Suprapubic skin (tissue), 4 donors: Measurements from ENCODE around the gene RNF13. TPM values are rescaled to one million over a fixed set of nuclear protein-coding genes. Genes with fewer than 3 reads are reported as not detected.

Source experiments
- DNase-seq, 2 donors: peaks; one replicate each; pipeline ENCODE4 v3.0.0-alpha.2; 2019; ENCODE audit warnings: low spot score in 2 of 2
- H3K27ac ChIP-seq: fragments of 200-600 bp; sonication (generic); one replicate; pipeline ENCODE4 v1.5.1; 2019
- H3K27me3 ChIP-seq: fragments of 200-600 bp; sonication (generic); one replicate; pipeline ENCODE4 v1.5.1; 2019
- H3K36me3 ChIP-seq: fragments of 200-600 bp; sonication (generic); one replicate; pipeline ENCODE4 v1.5.1; 2019
- H3K4me1 ChIP-seq: fragments of 200-600 bp; sonication (generic); one replicate; pipeline ENCODE4 v1.5.1; 2019
- H3K4me3 ChIP-seq: fragments of 200-600 bp; sonication (generic); one replicate; pipeline ENCODE4 v1.5.1; 2019; ENCODE audit warnings: mild to moderate bottlenecking
- H3K9me3 ChIP-seq: fragments of 200-600 bp; sonication (generic); one replicate; pipeline ENCODE4 v1.5.1; 2019
- CTCF ChIP-seq, 2 donors: fragments of 200-600 bp in 1 of 2; fragments of 450-650 bp in 1 of 2; sonication (generic) in 1 of 2; IDR thresholded peaks; one replicate each; pipeline ENCODE4 v1.5.1; 2016 to 2019; ENCODE audit warnings: antibody characterized with exemption in 2 of 2, mild to moderate bottlenecking in 1 of 2, moderate library complexity in 1 of 2
- EP300 ChIP-seq: sonication (generic); formaldehyde crosslinking; IDR thresholded peaks from one replicate; pipeline ENCODE4 v1.6.1; 2017; ENCODE audit warnings: antibody characterized with exemption
- POLR2A ChIP-seq, 2 donors: fragments of 450-650 bp; IDR thresholded peaks; one replicate each; pipeline ENCODE4 v1.6.1; 2017; ENCODE audit warnings: antibody characterized with exemption in 2 of 2, mild to moderate bottlenecking in 2 of 2, moderate library complexity in 2 of 2
- POLR2AphosphoS5 ChIP-seq, 3 donors: sonication (generic); formaldehyde crosslinking; IDR thresholded peaks; one replicate each; pipeline ENCODE4 v1.6.1; 2017; ENCODE audit warnings: antibody characterized with exemption in 3 of 3
- WGBS: methylation state at CpG from one replicate; pipeline ENCODE4 v1.1.5; 2018; 5-methylcytosine and 5-hydroxymethylcytosine counted together
- total RNA-seq, 4 donors: library from RNA; depleted of rRNA; stranded (reverse); fragments of >200 nt; gene quantifications; one replicate each; pipeline ENCODE4 v1.1.0, GENCODE V29; 2016

The RNF13 gene
- total RNA-seq, 4 donors from 2014 or later, result 52.1 to 78.9 (median 73.7) TPM

DNA sequence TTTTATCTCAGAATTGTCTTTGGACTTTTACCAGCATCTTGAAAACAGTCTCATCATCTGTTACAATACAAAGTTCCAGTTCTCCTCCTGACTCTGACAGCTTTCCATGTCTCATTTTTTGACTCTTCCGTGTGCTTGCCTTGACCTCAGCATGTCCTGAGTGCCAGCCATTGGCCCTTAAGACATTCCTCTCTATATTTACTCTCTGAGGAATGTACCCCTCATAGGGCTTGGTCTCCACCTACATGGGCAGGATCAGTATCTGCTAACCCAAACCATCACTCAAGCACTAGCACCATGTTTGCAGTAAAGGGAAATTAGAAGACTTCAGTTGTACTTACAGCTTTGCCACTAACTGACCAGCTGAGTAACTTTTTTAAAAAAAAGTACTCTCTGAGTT is 36.8 kb upstream of the RNF13 start:
- DNase-seq, result no peak
- H3K27me3 ChIP-seq, result no peaks in the 10 kb centered on the region
- H3K9me3 ChIP-seq, result no peaks in the 10 kb centered on the region
- H3K4me1 ChIP-seq, result no peaks in the 10 kb centered on the region
- no peaks in the 10 kb centered on the region for H3K36me3 ChIP-seq
- 84% methylated on average over 1 of the region's 1 CpG for WGBS
- TF ChIP-seq EP300 (no peak), POLR2AphosphoS5 (IDR thresholded peaks at IDR 0.05) (no peak), CTCF (IDR thresholded peaks at IDR 0.05) (no peak), POLR2A (IDR thresholded peaks at IDR 0.05) (no peak)
- H3K27ac ChIP-seq, result no peak overlapping the region
- H3K4me3 ChIP-seq, result no peak overlapping the region

- Histone ChIP-seq H3K4me3 (no peak overlapping the region), H3K4me1 (no peaks in the 10 kb centered on the region), H3K36me3 (no peaks in the 10 kb centered on the region), H3K27ac (no peak overlapping the region), H3K27me3 (no peaks in the 10 kb centered on the region), H3K9me3 (no peaks in the 10 kb centered on the region)
- WGBS, result 87% methylated on average over 2 of the region's 2 CpGs
- TF ChIP-seq POLR2A (IDR thresholded peaks at IDR 0.05), result no peak
- no peak for TF ChIP-seq EP300
- TF ChIP-seq POLR2AphosphoS5 (IDR thresholded peaks at IDR 0.05), result no peak
- no peak for TF ChIP-seq CTCF (IDR thresholded peaks at IDR 0.05)
- DNase-seq, result no peak
These were observed 35.4 kb upstream of the RNF13 start for GRCh38 chr3:149777414-149778214.

DNA sequence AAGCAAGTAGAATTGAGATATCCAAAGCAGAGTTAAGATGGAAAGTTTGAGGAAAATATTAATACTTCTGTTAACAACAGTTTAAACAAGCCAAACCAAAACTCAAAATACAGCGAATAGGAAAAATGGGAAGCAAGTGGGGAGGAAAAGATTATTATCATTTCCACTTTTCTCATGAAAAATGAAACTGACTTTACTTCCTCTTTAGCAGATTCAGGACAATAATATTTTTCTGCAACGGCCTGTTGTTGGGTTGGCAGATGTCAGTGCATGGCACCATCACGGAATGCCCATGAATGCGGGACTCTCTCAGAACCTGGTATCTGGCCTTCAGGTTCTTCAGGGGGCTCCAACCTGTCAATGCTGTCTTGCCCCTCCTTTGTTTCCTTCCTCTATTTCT is 31.8 kb upstream of the RNF13 start:
- no peak for DNase-seq
- TF ChIP-seq EP300 (no peak), POLR2AphosphoS5 (IDR thresholded peaks at IDR 0.05) (no peak), POLR2A (IDR thresholded peaks at IDR 0.05) (no peak), CTCF (IDR thresholded peaks at IDR 0.05) (no peak)
- no peak overlapping the region for H3K4me3 ChIP-seq
- peak overlapping the region; percentile 2 for H3K27ac ChIP-seq
- H3K36me3 ChIP-seq, result no peaks in the 10 kb centered on the region
- no peaks in the 10 kb centered on the region for H3K4me1 ChIP-seq
- H3K9me3 ChIP-seq, result no peaks in the 10 kb centered on the region
- WGBS, result 77% methylated on average over 4 of the region's 4 CpGs
- no peaks in the 10 kb centered on the region for H3K27me3 ChIP-seq

GRCh38 chr3:149781741-149782140 is 31.3 kb upstream of the RNF13 start:
- no peaks in the 10 kb centered on the region for H3K27me3 ChIP-seq
- H3K9me3 ChIP-seq, result no peaks in the 10 kb centered on the region
- no peak overlapping the region for H3K4me3 ChIP-seq
- DNase-seq, result no peak
- peak overlapping the region; percentile 2 for H3K27ac ChIP-seq
- 90% methylated on average over 3 of the region's 3 CpGs for WGBS
- H3K36me3 ChIP-seq, result no peaks in the 10 kb centered on the region
- no peaks in the 10 kb centered on the region for H3K4me1 ChIP-seq
- TF ChIP-seq EP300 (no peak), CTCF (IDR thresholded peaks at IDR 0.05) (no peak)

DNA sequence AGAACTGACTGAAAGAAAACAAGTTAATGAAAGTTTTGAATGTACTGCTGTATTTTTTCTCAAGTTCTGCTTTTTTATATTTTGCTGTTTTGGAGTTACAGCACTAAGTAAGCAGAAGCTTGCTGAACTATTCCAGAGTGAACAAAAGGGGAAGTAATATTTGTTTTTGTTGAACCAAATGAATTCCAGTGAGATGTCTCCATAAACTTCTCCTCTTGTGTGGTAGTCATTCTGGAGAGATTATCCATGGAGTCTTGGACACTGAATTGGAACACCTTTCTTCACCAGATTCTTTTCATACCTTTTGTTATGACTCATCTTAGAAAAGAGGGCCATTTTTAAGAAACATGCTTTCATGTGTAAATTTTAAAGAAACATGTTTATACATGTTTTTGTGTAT is 29.4 kb upstream of the RNF13 start:
- no peaks in the 10 kb centered on the region for H3K27me3 ChIP-seq
- no peak overlapping the region for H3K4me3 ChIP-seq
- H3K9me3 ChIP-seq, result no peaks in the 10 kb centered on the region
- no peak for DNase-seq
- no peak for TF ChIP-seq POLR2AphosphoS5 (IDR thresholded peaks at IDR 0.05)
- TF ChIP-seq CTCF (IDR thresholded peaks at IDR 0.05), result no peak
- TF ChIP-seq EP300, result no peak
- no peak overlapping the region for H3K27ac ChIP-seq
- no peaks in the 10 kb centered on the region for H3K36me3 ChIP-seq
- no peaks in the 10 kb centered on the region for H3K4me1 ChIP-seq
